Kidney (tissue), 14 donors: ENCODE results near the gene TOMM7. TPM values are rescaled to one million over a fixed set of nuclear protein-coding genes. Genes with fewer than 3 reads are reported as not detected.
"Not testable (repeated sequence)": the region's sequence is repeated elsewhere in the genome, so short reads cannot be mapped to it uniquely, and the experiment has no call there.

Experiments used
- DNase-seq, 5 donors: peaks; one replicate each; pipeline ENCODE4 v3.0.0-alpha.2; 2013 to 2020
- FAIRE-seq: peaks from 2 replicates; lab custom pipeline; 2012; peaks lifted over from hg19 to GRCh38; lab: Jason Lieb, UNC
- H3K27ac ChIP-seq, 2 donors: one replicate each; pipeline ENCODE4 v1.7.0; 2013; ENCODE audit warnings: low read depth in 2 of 2, low read length in 2 of 2, inconsistent platforms in 1 of 2
- H3K27me3 ChIP-seq: one replicate; pipeline ENCODE4 v1.7.1; 2013; ENCODE audit warnings: low read length, inconsistent platforms; ENCODE audit not compliant: control insufficient read depth, insufficient read depth
- H3K36me3 ChIP-seq, 3 donors: one replicate each; pipeline versions ENCODE4 v1.7.0 to v1.7.1; 2013; ENCODE audit warnings: low read length in 3 of 3, control low read depth in 1 of 3, inconsistent platforms in 1 of 3; ENCODE audit not compliant: insufficient read depth in 3 of 3, control insufficient read depth in 2 of 3
- H3K4me1 ChIP-seq, 3 donors: one replicate each; pipeline versions ENCODE4 v1.7.0 to v1.7.1; 2013; ENCODE audit warnings: low read length in 3 of 3, inconsistent platforms in 1 of 3, low read depth in 1 of 3; ENCODE audit not compliant: control insufficient read depth in 2 of 3, insufficient read depth in 2 of 3
- H3K4me3 ChIP-seq, 3 donors: one replicate each; pipeline versions ENCODE4 v1.7.0 to v1.8.1; 2013; ENCODE audit warnings: low read length in 3 of 3, control low read depth in 1 of 3, inconsistent platforms in 1 of 3
- H3K9ac ChIP-seq, 3 donors: one replicate each; pipeline versions ENCODE4 v1.7.0 to v1.7.1; 2013; ENCODE audit warnings: low read length in 3 of 3, control low read depth in 1 of 3, inconsistent platforms in 1 of 3
- H3K9me3 ChIP-seq, 3 donors: one replicate each; pipeline versions ENCODE4 v1.7.0 to v1.7.1; 2013; ENCODE audit warnings: low read length in 3 of 3, control low read depth in 1 of 3, inconsistent platforms in 1 of 3; ENCODE audit not compliant: control insufficient read depth in 2 of 3, insufficient read depth in 1 of 3
- CTCF ChIP-seq: IDR thresholded peaks from 3 replicates; pipeline ENCODE4 v1.5.1; 2012; ENCODE audit warnings: mild to moderate bottlenecking, moderate library complexity, borderline replicate concordance; ENCODE audit not compliant: insufficient read depth; ENCODE audit errors: extremely low read depth
- intact Hi-C: fragments of 100-400 bp; cut with DNase I; formaldehyde crosslinking; loops from one replicate; pipeline ENCODE4 v1.11.1; 2022
- polyA plus RNA-seq: library from polyadenylated mRNA; stranded (reverse); fragments of 350-450 nt; fragmentation: Illumina TruSeq; extraction: RNeasy Lipid Tissue Mini Kit (QIAGEN cat#74804); gene quantifications from one replicate; pipeline ENCODE4 v1.2.3, GENCODE V29; 2014; ENCODE audit warnings: low read depth, low replicate concordance; ENCODE audit not compliant: insufficient read depth
- total RNA-seq: library from RNA; stranded (reverse); fragmentation: NEBNext Ultra II Directional; extraction: Animal tissue kit (Norgen Biotek cat#: 25700); gene quantifications from one replicate; pipeline ENCODE4 v1.2.1, GENCODE V29; 2021
- donor health status: control.
- donor health status: control.
- donor health status: control.
- donor health status: control.
- donor health status: control.
- donor health status: DM: yes; HTN: yes; CAD: no.
- donor health status: Normal renal cell carcinoma (clear cell type).

Gene TOMM7
- total and polyA plus RNA-seq, 2 donors from 2014 or later: 253 to 1,227 TPM

DNA sequence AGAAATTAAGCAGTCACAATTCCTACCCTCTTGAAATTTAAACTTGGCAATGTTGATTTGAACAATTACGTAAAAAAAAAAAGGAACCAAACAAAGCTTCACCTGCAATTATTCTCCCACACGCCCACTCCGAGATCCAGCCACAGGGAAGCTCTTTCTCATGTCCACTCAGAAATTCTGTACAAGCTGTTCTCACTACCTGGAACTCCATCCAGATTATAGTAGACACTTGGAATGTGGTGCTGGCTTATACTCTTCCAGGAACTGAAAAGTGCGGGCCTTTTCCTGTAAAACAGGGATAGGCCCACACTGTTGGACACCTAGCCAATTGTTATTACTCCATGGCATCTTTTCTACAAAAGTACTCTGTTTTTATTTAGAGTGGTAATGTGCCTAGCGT, 20.3 kb upstream of the TOMM7 start:
- Histone ChIP-seq H3K9me3 (no peaks in the 10 kb centered on the region), H3K27ac (no peak overlapping the region), H3K4me1 (no peaks in the 10 kb centered on the region), H3K27me3 (no peaks in the 10 kb centered on the region), H3K36me3 (no peaks in the 10 kb centered on the region), H3K9ac (no peak overlapping the region), H3K4me3 (no peak overlapping the region)
- no peak for TF ChIP-seq CTCF
- intact Hi-C loops: no loop called here
- DNase-seq (no peak), FAIRE-seq (no peak)

DNA sequence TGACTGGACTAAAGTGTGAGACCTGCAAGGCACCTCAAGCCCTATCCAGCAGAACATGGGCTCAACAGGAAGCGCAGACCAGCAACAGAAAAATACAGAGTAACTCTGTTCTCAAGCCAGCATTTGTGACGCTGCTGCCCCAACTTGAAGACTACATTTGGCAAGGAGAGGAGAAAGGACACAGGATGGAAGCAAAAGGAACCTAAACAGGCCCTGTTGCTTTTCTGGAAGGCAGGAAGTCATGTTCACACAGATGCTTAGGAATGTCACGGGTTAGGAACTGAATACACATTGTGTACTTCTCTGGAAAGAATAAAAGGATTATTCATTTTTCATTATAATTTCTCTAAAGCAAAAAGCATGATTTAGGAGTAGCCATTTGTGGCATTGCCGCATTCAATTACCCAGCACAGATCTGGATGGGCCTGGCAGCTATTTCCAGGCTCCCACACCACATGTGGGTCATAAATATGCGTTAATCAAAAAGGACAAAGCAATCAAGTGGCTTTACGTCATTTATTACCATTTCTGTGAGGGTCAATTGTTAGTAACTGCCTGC, 19.8 kb upstream of the TOMM7 start:
- H3K9ac ChIP-seq: no peak overlapping the region
- H3K4me3 ChIP-seq: no peak overlapping the region

GRCh38 chr7:22841954-22842353, 19.3 kb upstream of the TOMM7 start:
- FAIRE-seq (no peak), DNase-seq (peak in 2 of 5 donors; percentile 26 to 36)
- Histone ChIP-seq H3K4me1 (no peaks in the 10 kb centered on the region), H3K9me3 (no peaks in the 10 kb centered on the region), H3K36me3 (no peaks in the 10 kb centered on the region), H3K27ac (no peak overlapping the region), H3K27me3 (no peaks in the 10 kb centered on the region), H3K9ac (no peak overlapping the region), H3K4me3 (no peak overlapping the region)
- no peak for TF ChIP-seq CTCF
- intact Hi-C loops: no loop called here

More for the DNA sequence above, 19.8 kb upstream of the TOMM7 start:
- no peak for TF ChIP-seq CTCF
- DNase-seq (peak in 1 of 5 donors; percentile 29), FAIRE-seq (no peak)
- intact Hi-C loops: no loop called here
- no peaks in the 10 kb centered on the region for H3K4me1 ChIP-seq
- no peaks in the 10 kb centered on the region for H3K27me3 ChIP-seq
- no peaks in the 10 kb centered on the region for H3K9me3 ChIP-seq
- H3K36me3 ChIP-seq: no peaks in the 10 kb centered on the region
- no peak overlapping the region for H3K27ac ChIP-seq

DNA sequence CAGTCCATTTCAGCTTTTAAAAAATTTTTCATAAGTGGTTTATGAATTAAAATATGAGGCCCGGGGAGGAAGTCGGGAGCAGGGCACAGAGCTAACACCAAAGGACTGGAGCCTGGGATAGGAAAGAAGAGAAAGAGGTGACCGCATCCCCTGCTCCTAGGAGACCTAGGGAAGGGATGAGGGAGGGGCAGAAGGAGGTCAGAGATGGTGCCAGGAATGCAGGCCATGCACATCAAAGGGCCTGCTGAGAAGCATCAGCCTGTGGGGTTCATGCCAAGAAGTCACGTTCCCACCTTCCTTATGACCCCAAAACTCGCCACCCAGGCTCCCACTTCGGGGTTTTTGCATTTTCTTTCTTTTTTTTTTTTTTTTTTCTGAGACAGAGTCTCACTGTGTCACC, 14.7 kb upstream of the TOMM7 start:
- DNase-seq: no peak
- Histone ChIP-seq H3K9ac (no peak overlapping the region), H3K27me3 (no peaks in the 10 kb centered on the region), H3K36me3 (no peaks in the 10 kb centered on the region), H3K4me1 (no peaks in the 10 kb centered on the region), H3K9me3 (no peaks in the 10 kb centered on the region), H3K27ac (no peak overlapping the region), H3K4me3 (no peak overlapping the region)
- no peak for FAIRE-seq
- intact Hi-C loops: no loop called here
- no peak for TF ChIP-seq CTCF

DNA sequence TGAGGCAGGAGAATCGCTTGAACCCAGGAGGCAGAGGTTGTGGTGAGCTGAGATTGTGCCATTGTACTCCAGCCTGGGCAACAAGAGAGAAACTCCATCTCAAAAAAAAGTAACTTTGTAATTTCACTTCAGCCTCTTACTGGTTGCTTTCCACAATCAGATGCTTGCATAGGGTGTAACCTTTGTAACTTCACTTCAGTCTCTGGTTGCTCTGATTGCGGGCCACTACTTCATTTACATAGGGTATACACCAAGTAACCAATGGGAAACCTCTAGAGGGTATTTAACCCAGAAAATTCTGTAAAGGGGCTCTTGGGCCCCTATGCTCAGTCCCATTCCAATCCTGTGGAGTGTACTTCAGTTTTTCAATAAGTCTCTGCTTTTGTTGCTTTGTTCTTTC, 13.9 kb upstream of the TOMM7 start:
- H3K4me3 ChIP-seq, H3K9ac ChIP-seq, FAIRE-seq, H3K36me3 ChIP-seq, DNase-seq, intact Hi-C loops, H3K9me3 ChIP-seq, H3K4me1 ChIP-seq, H3K27me3 ChIP-seq, H3K27ac ChIP-seq: not testable (repeated sequence)
